IPS-18c (cell line): ENCODE measurements around the gene ISLR.

Experiments used
- H3K4me3 ChIP-seq: 2 replicates; pipeline ENCODE4 v1.7.0; 2013; ENCODE audit warnings: low read depth, mild to moderate bottlenecking, low read length, moderate library complexity; ENCODE audit not compliant: insufficient read depth
- H3K9me3 ChIP-seq: one replicate; pipeline ENCODE4 v1.6.1; 2013; ENCODE audit warnings: mild to moderate bottlenecking, low read length, moderate library complexity; ENCODE audit not compliant: control insufficient read depth, insufficient read depth

Gene ISLR, protein sequence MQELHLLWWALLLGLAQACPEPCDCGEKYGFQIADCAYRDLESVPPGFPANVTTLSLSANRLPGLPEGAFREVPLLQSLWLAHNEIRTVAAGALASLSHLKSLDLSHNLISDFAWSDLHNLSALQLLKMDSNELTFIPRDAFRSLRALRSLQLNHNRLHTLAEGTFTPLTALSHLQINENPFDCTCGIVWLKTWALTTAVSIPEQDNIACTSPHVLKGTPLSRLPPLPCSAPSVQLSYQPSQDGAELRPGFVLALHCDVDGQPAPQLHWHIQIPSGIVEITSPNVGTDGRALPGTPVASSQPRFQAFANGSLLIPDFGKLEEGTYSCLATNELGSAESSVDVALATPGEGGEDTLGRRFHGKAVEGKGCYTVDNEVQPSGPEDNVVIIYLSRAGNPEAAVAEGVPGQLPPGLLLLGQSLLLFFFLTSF

GRCh38 chr15:74173380-74174218, at the start of gene ISLR:
TSS of gene ISLR (plus strand) at chr15:74173710. CDS start at chr15:74174859, 1,149 bp downstream.
- no peak within 1 kb of the TSS for H3K4me3 ChIP-seq

GRCh38 chr15:74124196-74124595, 49.3 kb upstream of the ISLR start:
- H3K9me3 ChIP-seq: no peaks in the 10 kb centered on the region
- H3K4me3 ChIP-seq: no peak overlapping the region

More at GRCh38 chr15:74173380-74174218, at the start of gene ISLR:
- H3K9me3 ChIP-seq: no peaks in the 10 kb centered on the region

- H3K9me3 ChIP-seq: no peaks in the 10 kb centered on the region
- no peak overlapping the region for H3K4me3 ChIP-seq
These were observed 48.8 kb upstream of the ISLR start for GRCh38 chr15:74124759-74125158.

GRCh38 chr15:74127255-74127953, 46.1 kb upstream of the ISLR start:
- peak overlapping the region; percentile 55 for H3K4me3 ChIP-seq

GRCh38 chr15:74127954-74128784, 45.3 kb upstream of the ISLR start:
- peak overlapping the region; percentile 55 for H3K4me3 ChIP-seq

More at GRCh38 chr15:74127255-74127953, 46.1 kb upstream of the ISLR start:
- no peaks in the 10 kb centered on the region for H3K9me3 ChIP-seq

DNA sequence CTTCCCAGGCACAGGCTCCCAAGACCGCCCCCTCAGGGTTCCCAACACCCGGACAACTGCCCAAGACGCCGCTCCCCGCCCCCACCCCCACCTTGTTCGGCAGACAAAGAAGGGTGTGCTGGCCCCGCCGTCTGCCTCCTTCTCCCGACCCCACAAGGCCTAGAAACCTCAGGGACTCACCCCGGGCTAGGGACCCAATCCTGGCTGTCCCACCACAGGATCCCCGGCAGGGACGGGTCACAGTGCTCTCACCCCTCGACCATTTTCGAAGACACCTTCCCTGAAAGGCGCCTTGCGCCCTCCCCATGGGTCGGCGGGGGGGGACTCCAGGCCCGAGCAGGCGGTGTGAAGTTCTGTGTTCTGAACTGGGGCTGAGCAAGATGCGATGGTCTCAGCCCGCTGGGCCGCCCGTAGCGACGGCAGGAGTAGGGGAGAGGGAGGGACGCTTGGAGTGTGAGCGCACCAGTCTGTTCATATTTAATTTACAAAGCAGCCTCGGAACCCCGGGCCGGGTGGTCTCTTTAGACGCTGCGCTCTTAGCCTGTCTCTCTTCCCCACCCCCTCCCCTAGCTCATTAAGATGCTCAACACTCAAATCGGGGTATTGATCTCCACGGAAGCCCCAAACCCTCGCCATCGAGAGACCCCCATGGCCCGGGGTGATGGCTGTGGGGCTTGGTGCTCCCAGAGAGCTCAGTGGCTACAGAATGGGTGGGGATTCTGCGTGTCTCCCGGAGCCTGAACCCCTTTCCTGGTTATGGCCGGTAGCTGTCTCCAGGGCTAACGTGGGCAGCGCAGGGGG, 44.5 kb upstream of the ISLR start:
- Histone ChIP-seq H3K9me3 (peaks cover 7% of the 10 kb centered on the region), H3K4me3 (peak overlapping the region; percentile 55)

More at GRCh38 chr15:74127954-74128784, 45.3 kb upstream of the ISLR start:
- peaks cover 4% of the 10 kb centered on the region for H3K9me3 ChIP-seq

DNA sequence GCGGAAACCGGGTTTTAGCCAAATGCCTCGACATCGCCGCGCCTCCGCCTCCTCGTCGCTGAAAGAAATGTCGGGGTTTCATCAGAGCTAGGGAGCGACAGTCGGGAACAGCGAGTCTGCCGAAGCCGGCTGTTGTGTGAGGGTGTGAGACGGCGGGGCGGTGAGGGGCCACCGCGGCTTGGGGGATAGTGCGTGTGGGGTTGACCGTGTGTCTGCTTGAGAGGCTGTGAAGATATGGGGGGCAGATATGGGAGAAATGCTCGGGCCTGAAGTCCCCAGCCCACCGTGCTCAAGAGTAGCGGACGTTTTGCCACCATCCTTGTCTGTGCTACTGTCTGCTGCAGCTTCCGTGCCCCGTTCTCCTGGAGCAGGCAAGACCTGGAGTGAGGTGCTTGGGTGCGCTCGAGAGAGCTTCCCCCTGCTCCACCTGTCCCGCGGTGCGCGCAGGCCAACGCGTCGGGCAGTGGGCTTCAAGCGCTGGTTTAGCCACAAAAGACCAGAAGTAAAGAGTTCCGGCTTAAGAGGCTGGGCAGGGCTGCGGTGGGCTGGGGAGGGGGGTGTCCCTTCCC, 43.8 kb upstream of the ISLR start:
- Histone ChIP-seq H3K4me3 (peak overlapping the region; percentile 55), H3K9me3 (peaks cover 7% of the 10 kb centered on the region)

DNA sequence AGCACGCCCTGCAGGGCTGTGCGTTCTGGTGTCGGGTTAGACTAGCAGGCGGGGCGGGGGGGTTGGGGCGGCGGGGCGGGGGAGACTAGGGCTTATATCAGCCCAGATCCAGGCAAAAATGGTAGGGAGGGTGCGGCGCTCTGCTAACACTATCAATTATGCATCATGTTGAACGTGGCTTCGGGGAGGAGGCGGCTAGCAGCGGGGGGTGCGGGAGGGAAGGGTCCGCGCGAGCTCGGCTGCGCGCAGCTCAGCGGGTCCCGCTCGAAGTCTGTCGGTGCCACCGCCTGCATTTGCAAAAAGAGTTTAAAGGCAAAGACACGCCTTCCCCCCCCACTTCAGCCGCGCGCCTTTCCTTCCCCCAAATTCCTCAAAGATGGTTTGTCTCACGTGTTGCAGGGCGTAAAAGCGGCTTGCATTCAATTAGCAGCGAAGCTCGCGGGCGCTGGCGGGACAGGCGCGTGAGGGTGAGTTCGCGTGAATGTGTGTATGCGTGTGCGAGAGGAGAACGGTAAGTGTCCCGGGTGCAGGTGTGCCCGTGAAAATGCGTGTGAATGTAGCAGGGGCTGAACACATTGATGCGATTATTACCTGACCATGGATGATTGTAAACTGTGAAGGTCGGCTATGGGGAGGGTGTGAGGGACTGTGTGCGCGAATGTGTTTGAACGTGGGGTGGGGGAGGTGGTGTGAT, 43.2 kb upstream of the ISLR start, which contains the start of gene ISLR2:
TSS of gene ISLR2 (plus strand) at position 432 of the 694 bp plus-strand sequence. CDS start 2,169 bp downstream, outside the sequence.
- peak within 1 kb of the TSS; percentile 55 for H3K4me3 ChIP-seq

DNA sequence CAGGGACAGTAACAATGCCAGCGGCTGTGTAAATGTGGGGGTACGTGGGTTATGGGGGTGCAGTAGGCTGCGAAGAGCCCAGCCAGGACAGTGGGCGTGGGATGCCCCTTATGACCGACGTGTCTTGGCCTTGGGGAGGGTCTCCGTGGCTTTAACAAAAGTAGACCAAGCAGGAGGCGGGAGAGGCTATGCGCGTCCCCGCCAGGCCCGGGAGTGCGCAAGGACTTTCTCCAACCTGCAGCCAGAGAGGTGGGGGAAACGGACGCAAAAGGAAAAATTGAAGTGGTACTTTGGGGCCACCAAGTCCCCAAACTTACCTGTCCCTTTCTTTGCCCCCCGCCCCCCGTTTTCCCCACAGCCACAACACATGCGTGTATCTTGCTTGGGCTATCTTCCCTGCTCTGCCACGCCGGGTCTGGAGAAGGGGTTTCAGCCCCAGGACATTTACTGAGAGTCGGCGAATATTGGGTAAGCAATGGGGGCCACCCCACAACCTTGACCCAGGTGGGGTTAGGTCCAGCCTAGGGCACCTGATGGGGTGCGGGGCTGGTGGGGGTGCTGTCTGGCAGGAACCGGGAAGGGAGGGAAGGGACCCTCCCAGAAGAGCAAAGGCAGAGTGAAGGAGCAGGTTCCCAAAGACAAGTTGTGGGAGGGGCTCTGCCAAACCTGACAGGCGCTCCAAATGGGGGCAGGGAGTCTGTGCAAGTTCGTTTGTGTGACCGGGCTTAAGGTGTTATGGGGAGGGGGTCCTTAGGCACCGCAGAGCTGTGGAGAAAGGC, 42.5 kb upstream of the ISLR start:
- H3K9me3 ChIP-seq: peaks cover 7% of the 10 kb centered on the region

More for the DNA sequence above, 43.2 kb upstream of the ISLR start, which contains the start of gene ISLR2:
- H3K9me3 ChIP-seq: peaks cover 7% of the 10 kb centered on the region

DNA sequence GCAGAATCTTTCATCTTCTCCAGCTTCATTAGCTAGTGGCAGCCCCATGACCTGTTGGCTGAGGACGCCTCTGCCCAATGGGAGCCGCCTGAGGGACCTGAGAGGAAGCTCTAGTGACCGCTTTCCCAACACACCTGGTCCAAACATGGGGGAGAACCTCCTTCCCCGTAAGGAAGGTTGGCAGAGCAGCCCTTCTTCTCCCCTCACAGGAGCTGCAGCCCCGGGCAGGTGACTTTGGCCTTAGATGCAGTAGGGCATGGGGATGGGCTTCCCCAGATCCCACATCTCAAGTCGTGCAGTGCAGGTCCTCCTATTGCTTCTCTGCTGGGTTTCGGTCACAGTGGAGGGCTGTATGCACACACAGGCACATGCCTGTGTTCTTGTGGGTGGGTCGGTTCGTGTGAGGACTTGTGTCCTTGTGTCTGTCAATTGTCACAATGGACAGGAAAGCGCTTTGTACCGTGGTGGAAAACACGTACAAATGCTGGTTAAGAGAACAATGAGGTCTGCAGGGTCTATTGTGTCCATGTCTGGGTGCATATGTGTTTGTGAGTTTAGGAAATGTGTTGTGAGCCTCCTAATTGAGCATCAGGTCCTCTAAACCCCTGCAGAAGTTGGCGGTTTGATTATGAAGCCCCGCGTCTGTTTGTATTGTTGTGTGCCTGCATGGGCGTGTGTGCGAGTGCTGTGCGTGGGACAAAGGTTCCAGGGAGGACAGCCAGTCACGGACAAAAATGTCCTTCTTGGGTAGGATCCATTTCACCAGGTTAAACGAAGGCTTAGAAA, 41.7 kb upstream of the ISLR start:
- peaks cover 7% of the 10 kb centered on the region for H3K9me3 ChIP-seq
- no peak overlapping the region for H3K4me3 ChIP-seq

More for the DNA sequence above, 42.5 kb upstream of the ISLR start:
- H3K4me3 ChIP-seq: peak overlapping the region; percentile 40

- H3K4me3 ChIP-seq: peak overlapping the region; percentile 36
- H3K9me3 ChIP-seq: peaks cover 7% of the 10 kb centered on the region
These were observed 40.5 kb upstream of the ISLR start for GRCh38 chr15:74132681-74133651.

GRCh38 chr15:74133694-74134386, 39.7 kb upstream of the ISLR start:
- H3K4me3 ChIP-seq: peak overlapping the region; percentile 36
- peaks cover 7% of the 10 kb centered on the region for H3K9me3 ChIP-seq
